TTC549 (cell line): ENCODE data around the gene EXD3.
"Not testable (repeated sequence)": the region's sequence is repeated elsewhere in the genome, so short reads cannot be mapped to it uniquely, and the experiment has no call there.

Experiments used
- FAIRE-seq: peaks from 2 replicates; lab custom pipeline; 2012; peaks lifted over from hg19 to GRCh38; lab: Jason Lieb, UNC

EXD3 gene

DNA sequence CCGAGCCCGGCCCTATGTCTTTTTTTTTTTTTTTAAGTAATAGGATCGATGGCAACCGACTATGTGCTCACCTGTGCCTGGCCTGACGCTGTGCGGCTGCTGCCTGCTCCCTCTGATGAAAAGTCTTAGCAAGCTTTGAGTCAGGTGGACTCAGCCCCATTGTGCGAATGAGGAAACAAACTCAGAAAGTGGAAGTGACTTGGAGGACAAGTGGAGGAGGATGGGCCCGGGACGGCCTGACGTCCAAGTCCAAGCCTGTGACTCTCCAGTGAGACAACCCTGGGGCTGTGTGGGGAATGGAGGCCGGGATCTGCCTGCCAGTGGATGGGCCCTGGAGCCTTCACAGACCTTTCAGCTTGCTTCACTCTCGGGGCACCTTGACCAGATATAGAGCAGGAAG is 57.9 kb downstream of the EXD3 start:
- no peak for FAIRE-seq

DNA sequence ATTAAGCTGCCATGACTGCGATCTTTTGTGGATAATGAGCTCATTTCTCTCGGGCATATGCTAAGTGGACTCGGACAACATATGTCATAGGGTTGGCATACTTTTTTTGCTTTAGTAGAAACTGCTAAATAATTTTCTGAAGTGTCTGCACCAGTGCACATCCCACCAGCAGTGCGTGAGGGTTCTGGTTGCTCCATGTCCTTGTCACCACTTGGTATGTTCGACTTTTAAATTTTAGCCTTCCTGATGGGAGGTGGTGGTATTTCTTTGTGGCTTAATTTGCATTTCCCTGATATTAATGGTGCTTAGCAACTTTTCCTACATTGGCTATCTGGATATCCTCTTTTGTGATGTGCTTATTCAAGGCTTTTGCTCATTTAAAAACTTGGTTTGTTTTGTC is 63.1 kb downstream of the EXD3 start:
- FAIRE-seq, result no peak

DNA sequence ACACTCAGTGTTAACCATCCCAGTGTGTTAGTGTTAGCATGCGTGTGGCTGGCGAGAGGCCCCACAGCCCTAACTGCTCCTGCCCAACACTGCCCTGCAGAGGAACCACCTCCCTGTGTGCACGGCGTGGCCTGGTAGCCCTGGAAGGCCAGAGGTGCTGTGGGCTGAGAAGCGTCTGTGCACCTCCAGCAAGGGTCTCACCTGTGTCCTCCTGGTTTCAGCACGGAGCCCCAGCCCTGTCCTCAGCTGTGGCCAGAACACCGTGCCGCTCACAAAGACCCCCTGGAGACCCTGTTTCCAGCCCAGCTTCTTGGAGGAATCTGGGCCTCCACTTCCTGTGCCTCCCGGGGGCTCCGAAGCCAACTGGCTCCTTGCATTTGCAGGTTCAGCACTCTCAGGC is 64.8 kb downstream of the EXD3 start:
- no peak for FAIRE-seq

DNA sequence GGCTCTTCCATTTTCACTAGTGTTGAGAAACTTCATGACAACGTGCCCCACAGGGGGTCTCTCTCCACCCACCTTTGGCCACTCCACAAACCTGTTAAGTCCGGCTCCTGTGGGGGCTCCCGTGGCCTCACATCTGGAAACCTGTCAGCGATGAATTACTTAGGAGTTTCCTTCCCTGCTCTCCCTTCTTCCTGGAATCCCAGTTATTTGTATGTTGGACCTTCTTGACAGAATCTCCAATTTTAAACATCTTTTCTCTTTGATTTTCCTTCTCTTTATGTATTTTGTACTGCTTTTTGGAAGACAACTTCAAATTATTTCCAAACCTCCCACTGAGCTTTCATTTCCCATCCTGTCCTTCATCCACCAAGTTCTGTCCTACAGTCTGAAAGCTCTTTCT is 65.8 kb downstream of the EXD3 start:
- FAIRE-seq, result no peak

DNA sequence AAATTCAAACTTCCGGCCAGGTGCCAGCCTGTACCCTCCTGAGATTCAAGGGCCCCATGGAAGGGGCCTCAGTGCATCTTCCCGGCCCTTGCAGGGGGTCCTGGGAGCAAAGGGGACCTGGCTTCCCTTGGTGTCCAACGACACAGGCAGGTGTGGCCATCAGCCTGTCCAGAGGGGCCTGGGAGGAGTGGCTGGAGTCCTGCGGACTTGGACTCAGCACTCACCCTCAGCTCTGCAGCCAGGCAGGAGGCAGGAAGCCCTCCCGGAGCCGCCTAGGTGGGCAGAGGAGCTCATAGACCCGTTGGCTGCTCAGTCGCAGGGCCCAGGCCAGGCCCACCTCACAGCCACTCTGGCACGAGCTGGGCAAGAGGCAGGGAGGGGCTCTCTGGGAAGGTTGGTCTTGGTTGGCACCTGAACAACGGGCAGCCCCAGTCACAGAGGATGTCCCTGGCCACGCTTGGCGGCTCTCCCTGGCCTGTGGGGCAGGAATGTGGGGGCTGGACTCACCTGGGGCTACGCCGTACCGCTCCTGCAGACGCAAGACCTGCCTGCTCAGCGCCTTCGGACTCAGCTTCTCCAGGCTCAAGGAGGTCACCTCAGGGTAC is 67.1 kb downstream of the EXD3 start:
- no peak for FAIRE-seq

DNA sequence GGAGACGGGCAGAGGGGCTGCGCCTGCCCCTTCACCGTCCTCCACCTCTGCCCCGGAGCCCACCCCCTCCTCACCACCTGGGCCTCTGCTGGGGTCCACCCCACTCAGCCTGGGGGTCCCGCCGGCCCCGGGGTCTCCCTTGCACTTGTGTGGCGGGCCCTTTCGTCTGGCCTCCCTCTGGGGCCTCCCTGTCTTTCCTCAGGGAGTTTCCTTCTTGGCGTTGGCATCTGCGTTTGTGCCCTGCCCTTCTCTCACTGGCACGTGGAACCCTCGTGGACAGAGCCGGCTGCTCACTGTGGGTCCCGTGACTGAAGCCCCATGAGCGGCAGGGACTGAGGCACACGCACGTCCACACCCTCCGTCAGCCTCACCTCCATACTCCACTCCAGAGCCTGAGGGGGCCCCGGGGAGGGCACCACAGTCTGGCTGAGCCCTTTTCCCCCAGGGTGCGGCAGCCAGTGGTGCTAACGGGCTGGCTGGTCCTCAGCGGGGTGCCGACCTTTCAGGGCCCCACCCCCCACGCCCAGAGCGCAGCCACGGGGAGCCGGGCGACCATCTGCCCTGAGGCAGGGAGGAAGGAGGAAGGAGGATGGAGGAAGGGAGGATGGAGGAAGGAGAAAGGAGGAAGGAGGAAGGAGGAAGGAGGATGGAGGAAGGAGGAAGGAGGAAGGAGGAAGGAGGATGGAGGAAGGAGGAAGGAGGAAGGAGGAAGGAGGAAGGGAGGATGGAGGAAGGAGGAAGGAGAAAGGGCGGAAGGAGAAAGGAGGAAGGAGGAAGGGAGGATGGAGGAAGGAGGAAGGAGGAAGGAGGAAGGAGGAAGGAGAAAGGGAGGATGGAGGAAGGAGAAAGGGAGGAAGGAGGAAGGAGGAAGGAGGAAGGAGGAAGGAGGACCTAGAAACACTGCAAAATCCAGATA is 67.9 kb downstream of the EXD3 start:
- no peak for FAIRE-seq

DNA sequence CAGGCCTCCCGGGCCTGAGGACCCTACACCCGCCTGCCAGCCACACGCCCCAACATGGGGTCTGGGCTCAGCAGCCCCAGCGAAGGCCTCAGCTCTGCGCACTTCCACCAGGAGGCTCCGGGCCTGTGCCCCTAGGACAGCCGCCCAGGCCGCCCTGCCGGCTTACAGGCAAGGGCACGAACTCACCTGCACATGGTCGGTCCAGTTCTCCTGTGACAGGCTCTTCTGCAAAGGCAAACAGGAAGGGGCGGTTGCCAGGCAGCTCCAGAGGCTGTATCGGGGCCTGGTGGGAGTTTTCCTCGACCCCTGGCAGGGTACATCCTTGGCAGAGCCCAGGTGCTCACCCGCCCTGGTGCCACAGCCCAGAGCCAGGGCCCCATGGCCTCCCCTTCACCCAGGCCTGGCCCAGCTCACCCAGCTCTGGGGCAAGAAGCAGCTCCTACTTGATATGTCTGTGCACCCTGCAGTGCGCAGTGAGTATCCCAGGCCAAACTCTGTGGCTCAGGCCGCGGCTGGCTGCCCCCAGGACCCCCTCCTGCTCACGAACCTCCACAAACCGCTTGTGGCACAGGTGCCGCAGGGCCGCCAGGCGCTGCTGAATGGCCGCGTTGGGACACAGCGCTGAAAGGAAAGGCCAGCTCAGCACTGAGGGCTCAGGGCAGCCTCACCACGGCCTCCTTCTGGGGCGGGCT is 68.7 kb downstream of the EXD3 start:
- no peak for FAIRE-seq

DNA sequence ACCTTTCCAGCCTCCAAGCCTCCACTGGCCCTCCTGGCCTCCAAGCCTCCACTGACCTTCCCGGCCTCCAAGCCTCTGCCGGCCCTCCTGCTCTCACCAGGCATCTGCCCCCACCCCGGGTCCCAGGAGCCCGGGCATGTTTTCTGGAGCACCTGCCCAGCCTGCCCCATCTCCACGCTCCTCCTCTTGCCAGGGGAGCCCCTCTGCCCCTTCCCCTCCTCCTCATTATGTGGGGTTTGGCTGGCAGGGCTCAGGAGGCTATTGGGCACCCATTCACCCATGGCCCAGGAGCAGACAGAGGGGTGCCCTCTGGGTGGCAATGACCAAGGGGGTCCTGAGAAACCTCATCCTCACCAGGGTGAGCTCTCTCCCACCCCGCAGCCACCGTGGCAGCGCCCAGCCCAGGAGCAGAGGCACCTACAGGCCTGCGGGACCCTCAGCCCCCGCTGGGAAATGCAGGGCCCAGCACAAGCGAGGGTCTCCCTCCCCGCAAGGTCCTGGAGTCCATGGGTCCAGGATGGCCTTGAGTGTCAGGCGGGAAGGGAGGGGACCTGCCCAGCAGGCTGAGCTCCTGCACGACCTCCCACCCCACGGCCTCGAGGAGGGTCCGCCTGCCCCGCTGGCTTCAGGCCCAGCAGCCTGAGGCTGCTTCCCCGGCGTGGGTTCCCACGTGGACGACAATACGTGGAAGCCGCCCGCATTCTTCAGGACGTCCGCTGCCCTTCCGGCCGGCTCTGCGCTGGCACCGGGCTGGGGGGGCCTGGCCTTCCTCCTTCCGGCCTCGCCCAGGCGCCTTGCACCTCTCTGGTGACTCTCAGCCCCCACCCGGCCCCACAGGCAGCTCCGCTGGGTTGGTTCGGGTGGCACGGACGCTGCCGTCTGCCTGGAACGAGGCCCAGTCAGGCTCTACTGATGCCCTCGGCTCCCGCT is 69.5 kb downstream of the EXD3 start:
- no peak for FAIRE-seq

DNA sequence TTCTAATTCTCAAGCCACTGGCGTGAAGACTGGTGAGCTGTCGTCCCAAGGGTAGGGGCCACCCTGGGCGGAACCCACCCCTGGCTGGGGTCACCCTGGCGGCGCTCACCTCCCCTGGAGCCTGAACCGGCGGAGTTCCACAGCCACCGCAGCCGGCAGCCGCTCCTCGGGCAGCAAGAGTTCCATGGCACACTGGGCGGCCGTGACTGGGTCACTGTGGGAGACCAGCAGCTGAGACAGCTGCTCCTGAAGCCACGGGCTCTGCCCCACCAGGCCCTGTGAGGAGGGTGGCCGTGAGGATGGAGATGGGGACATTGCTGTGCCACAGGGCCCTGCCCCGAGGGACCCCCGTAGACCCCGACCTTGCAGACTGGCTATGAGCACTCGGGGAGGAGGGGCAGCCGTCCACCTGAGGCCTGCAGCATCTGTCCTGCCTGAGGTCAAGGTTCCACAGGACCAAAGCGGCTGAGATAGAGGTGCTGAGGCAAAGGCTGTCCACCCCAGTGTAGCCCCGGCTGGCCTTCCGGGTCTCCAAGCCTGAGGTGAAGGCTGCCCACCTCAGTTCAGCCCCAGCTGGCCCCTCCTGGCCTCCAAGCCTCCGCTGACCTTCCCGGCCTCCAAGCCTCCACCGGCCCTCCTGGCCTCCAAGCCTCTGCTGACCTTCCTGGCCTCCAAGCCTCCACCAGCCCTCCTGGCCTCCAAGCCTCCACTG is 70.3 kb downstream of the EXD3 start:
- FAIRE-seq, result no peak

DNA sequence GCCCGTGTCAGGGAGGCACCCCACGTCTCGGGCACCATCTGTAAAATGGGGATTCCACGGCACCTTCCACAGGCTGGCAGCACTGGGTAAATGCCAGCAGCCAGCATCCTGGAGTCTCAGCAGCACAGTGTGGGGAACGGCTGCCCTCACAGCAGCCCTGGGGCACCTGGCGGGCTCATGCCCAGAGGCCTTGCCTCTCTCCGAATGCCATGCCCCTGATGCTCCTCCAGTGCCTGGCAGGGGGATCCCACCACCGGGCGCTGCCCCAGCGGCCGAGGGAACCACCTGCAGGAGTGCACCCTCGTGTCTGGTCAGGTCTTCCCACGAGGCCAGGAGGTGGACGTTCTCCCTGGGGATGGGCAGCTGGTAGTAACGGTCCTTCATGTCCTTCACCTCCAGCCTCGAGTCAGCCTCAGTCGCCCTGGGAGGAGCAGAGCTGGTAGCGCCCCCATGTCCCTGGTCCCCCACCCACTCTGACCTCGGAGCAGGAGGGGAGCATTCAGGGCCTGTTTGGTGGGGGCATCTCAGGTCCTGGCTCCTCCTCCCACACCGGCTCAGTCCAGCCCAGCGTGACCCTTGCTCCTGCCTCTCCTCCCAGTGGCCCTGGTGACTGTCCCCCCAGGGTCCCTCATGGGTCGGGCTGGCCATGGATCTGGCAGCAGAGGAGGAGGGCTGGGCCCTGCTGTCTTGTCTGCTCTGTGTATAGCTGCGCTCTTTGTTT is 71.0 kb downstream of the EXD3 start:
- no peak for FAIRE-seq

DNA sequence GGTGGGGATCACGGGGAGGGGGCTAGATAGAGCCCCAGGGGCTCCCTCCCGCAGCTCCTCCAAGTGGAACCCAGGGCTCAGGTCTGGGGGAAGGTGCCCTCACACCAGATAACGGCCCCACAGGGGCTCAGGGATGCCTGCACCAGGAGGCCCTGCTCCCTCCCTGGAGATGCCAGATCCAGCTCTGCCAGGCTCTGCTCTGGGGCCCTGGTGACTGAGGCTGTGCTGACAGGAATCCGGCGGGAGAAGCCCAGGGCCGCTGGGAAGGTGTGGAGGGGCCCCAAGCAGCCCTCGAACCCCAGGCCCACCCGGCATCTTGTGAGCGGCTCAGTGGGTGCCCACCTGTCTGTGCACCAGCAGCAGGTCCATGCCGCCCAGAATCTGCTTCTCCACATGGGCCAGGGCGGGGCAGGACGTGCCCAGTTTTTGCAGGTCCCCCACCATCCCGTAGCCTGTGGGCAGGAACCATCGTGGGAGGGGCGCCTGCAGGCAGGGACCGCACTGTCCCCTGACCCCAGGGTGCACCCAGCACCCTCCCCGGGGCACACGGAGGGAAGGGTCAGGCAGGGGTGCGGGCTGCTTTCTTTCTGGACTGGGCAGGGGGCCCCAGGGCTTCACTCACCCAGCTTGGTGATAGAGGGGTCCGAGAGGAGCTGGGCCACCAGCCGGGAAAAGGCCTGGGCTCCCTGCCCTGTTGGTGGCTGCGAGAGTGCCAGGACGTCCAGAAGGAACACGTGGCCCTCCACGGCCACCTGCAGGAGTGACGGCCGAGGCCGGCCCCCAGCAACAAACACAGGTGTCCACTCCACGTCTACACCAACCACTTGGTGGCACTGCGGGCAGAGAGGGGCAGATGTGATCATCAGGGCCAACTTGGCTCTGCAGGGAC is 72.0 kb downstream of the EXD3 start:
- FAIRE-seq, result no peak

DNA sequence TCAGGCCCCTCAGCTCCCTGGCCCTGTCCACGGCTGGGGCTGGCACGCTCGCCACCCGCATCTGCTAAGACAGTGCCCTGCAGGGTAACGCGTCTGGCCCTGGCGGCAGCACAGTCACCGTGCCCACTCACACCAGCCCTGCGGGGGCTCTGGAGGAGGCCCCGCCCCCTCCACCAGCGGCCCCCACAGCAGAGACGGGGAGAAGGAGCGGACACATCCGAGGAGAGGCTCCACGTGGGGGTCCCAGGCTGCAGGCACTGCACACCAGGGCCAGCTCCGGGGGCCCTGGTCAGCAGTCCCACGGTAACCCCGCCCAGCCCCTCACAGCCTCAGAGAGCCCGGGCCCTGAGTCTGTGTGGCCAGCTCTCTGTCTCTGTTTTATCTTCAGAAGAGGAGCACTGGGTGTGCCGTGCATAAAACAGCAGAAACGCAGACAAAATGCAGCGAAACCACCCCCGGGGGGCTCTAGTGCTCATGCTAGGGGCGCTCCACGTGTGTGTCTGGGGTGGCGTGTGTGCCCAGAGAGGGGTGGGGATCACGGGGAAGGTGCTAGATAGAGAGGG is 73.4 kb downstream of the EXD3 start:
- FAIRE-seq, result no peak

DNA sequence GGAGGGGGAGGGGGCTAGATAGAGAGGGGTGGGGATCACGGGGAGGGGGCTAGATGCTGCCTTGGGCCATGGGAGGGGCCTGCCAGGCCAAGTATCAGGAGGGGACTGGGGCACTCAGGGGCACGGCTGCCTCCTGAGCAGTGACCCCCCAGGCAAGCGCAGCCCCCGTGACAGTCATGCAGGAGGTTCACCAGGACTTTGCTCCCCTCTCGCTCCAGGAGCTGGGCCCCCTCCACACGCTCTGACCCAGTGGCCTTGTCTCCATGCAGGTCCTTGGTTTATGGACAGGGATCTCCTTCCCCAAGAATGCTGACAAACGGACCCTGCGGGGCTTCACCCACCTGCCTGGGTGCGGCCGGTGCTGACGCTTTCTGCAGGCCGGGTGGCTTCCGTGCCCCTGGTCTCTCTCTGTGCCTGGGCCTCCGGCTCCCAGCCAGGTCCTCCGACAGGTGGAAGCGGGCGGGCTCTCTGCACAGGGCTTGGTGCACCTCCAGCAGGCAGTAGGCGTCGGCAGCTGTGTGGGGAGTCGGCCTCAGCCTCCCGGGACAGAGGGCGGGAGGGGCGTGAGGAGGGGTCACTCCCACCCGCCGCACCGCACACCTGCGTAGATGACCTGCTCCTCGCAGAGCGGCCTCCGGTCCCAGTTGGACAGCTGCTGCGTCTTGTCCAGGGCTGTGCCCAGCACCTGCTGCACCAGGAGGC is 74.0 kb downstream of the EXD3 start:
- no peak for FAIRE-seq

DNA sequence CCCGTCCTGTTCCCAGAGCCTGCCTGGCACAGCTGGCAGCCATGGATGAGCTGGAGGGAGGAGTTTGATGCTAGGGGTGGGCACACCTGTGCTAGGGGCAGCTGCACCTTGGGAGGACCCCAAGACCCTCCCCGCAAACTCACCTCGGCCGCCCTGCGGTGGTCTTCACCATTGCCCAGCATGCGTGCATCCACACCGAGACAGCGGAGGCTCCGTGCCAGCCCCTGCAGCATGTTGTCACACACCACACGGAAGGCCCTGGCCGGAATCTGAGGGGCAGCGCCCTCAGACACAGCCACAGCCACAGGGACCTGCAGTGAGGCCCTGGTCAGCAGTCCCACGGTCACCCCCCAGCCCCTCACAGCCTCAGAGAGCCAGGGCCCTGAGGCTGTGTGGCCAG is 75.0 kb downstream of the EXD3 start:
- no peak for FAIRE-seq

DNA sequence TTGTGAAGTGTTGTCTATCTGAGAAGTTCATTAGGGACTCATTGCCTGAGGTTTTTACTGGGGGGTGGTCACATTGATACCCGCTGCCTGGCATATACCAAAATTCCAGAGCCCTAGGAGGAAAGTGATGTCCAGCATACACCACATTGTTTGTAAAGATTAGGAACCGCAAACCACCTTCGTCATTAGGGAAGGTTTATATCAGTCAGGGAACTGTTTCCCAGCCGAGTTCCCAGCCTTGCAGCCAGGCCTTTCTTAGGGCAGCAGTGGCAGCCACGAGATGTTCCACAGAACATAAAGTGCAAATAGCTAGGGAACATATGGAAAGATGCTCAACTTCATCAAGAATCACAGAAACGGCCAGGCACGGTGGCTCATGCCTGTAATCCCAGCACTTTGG is 80.5 kb downstream of the EXD3 start:
- no peak for FAIRE-seq

DNA sequence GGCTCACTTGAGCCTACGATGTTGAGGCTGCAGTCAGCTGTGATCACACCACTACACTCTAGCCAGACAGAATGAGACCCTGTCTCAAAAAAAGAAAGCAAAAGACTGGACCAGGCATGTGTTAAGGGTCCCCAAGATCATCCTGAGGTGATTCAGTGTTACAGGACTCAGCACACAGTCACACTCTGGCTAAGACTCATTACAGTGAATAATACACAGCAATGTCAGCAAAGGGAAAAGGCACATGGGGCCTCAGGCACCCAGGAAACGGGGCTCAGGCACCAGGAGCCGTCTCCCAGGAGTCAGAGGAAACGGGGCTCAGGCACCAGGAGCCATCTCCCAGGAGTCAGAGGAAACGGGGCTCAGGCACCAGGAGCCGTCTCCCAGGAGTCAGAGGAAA is 81.7 kb downstream of the EXD3 start:
- no peak for FAIRE-seq

DNA sequence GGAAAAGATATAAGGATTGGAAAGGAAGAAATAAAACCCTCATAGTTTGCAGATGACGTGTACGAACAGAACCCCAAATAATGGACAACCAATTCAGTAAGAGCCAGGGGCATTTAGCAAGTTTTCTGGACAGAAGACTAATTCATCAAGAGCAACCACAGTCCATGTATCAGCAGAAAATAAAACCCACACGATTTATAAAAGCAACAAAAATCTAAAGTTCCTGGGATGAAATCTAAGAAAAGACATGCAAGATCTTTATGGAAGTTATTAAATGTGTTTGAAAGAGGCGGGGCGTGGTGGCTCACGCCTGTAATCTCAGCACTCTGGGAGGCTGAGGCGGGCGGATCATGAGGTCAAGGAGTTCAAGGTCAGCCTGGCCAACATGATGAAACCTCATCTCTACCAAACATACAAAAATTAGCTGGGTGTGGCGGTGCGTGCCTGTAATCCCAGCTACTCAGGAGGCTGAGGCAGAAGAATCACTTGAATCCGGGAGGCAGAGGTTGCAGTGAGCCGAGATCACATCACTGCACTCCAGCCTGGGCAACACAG is 83.0 kb downstream of the EXD3 start:
- not testable (repeated sequence) for FAIRE-seq

DNA sequence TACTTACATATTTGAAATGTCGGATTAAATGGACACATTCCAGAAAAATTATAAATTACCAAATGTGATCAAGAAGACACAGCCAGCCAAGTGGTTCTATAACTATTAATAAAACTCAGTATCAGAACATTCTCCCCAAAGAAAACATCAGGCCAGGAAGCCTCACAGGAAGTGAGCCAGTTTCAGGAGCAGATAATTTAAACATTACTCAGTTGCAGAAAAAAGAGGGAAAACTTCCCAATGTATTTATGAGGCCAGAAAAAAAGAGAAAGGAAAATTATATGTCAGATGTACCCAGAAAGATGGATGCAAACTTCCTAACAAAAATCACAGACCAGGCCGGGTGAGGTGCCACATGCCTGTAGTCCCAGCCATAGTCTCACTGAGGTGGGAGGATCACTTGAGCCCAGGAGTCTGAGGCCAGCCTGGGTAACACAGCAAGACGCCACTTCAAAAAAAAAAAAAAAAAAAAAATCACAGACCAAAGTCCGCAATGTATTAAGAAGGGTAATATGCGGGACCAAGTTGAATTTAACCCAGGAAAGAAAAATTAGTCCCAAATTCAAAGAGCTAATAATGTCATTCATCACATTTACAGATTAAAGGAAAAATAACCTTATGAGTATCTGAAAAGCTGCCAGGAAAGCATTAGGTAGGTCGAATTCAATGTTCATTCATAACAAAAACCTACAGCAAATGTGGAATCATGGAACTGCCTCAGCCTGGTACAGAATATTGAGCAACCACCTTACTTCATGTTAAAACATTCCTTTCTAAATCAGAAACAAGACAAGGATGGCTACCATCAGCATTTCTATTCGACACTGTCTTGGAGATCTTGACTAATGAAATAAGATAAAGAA is 83.7 kb downstream of the EXD3 start:
- FAIRE-seq, result no peak
